Keratinocyte (primary cell): ENCODE measurements around the gene GLOD5. TPM values are rescaled to one million over a fixed set of nuclear protein-coding genes. Genes with fewer than 3 reads are reported as not detected.

Source experiments
- polyA plus RNA-seq, 5 experiments: library from polyadenylated mRNA; depleted of rRNA in 3 of 5; stranded (reverse) in 3 of 5; stranded (forward) in 1 of 5; unstranded in 1 of 5; fragments of >200 nt; gene quantifications; 1 replicate in 1 of 5; 2 replicates in 3 of 5; 3 replicates in 1 of 5; pipeline versions ENCODE4 v1.2.1 to v1.2.3, GENCODE V29; 2011 to 2012; ENCODE audit warnings: missing spikeins in 2 of 5, low read depth in 1 of 5, low replicate concordance in 1 of 5
- small RNA-seq, 3 experiments: library from RNA; depleted of rRNA; stranded (forward); fragments of <200 nt; gene quantifications; one replicate each; pipeline ENCODE3, GENCODE V24; 2012; ENCODE audit warnings: low read depth in 3 of 3, low replicate concordance in 1 of 3; ENCODE audit not compliant: insufficient read length in 3 of 3

The GLOD5 gene
- polyA plus RNA-seq, 1 donor (not counting 4 experiments of a cell fraction or from before 2014, with no cell fraction given), result not detected

Small RNAs within 50 kb of the gene (small RNA-seq; reads per million reads assigned to genes)
- gene RNU6-1056P, result 0 reads per million in 3 experiments
- 0 reads per million in 3 experiments for gene RNU6-29P

Other genes starting within 250 kb of the GLOD5 start
- 157 to 285 TPM (median 194 TPM) in 3 replicates for gene EBP, start 239.9 kb upstream of the GLOD5 start, polyA plus RNA-seq
- 6.1 to 11.9 TPM (median 9.2 TPM) in 3 replicates for gene TBC1D25, start 222.0 kb upstream of the GLOD5 start, polyA plus RNA-seq
- gene RBM3, start 187.3 kb upstream of the GLOD5 start, polyA plus RNA-seq, result 237 to 327 TPM (median 282 TPM) in 3 replicates
- 32.8 to 48.0 TPM (median 40.6 TPM) in 3 replicates for gene WDR13, start 164.3 kb upstream of the GLOD5 start, polyA plus RNA-seq
- 0.05 to 0.09 TPM (median 0.07 TPM) in 3 replicates for gene WAS, start 77.9 kb upstream of the GLOD5 start, polyA plus RNA-seq
- gene SUV39H1, start 65.0 kb upstream of the GLOD5 start, polyA plus RNA-seq, result 3.1 to 9.4 TPM (median 4.9 TPM) in 3 replicates
- gene GATA1, start 24.8 kb downstream of the GLOD5 start, polyA plus RNA-seq, result not detected in 3 replicates
- 20.3 to 21.9 TPM (median 21.9 TPM) in 3 replicates for gene HDAC6, start 40.3 kb downstream of the GLOD5 start, polyA plus RNA-seq
- not detected in 3 replicates for gene ERAS, start 64.8 kb downstream of the GLOD5 start, polyA plus RNA-seq
- 0.54 to 1.6 TPM (median 1.4 TPM) in 3 replicates for gene PCSK1N, start 73.9 kb downstream of the GLOD5 start, polyA plus RNA-seq
- 34.3 to 52.9 TPM (median 35.5 TPM) in 3 replicates for gene TIMM17B, start 136.0 kb downstream of the GLOD5 start, polyA plus RNA-seq
- gene PQBP1, start 136.2 kb downstream of the GLOD5 start, polyA plus RNA-seq, result 62.9 to 85.2 TPM (median 79.0 TPM) in 3 replicates
- gene SLC35A2, start 149.9 kb downstream of the GLOD5 start, polyA plus RNA-seq, result 39.4 to 64.0 TPM (median 44.2 TPM) in 3 replicates
- gene PIM2, start 157.3 kb downstream of the GLOD5 start, polyA plus RNA-seq, result 8.3 to 11.6 TPM (median 9.9 TPM) in 3 replicates
- gene OTUD5, start 195.9 kb downstream of the GLOD5 start, polyA plus RNA-seq, result 39.5 to 42.6 TPM (median 40.3 TPM) in 3 replicates
- 0.20 to 0.30 TPM (median 0.25 TPM) in 3 replicates for gene KCND1, start 210.1 kb downstream of the GLOD5 start, polyA plus RNA-seq
- gene GRIPAP1, start 240.5 kb downstream of the GLOD5 start, polyA plus RNA-seq, result 20.2 to 23.0 TPM (median 20.9 TPM) in 3 replicates